Urinary bladder (tissue), 4 donors: Measurements from ENCODE around the gene RHBG. TPM values are rescaled to one million over a fixed set of nuclear protein-coding genes. Genes with fewer than 3 reads are reported as not detected.
"Not testable (repeated sequence)": the region's sequence is repeated elsewhere in the genome, so short reads cannot be mapped to it uniquely, and the experiment has no call there.

Source experiments
- DNase-seq: peaks from one replicate; pipeline ENCODE4 v3.0.0-alpha.2; 2015; ENCODE audit errors: extremely low spot score
- H3K27ac ChIP-seq: one replicate; pipeline ENCODE4 v1.5.1; 2013; ENCODE audit warnings: low read depth, mild to moderate bottlenecking, moderate library complexity
- H3K36me3 ChIP-seq: one replicate; pipeline ENCODE4 v1.6.1; 2013; ENCODE audit warnings: mild to moderate bottlenecking, moderate library complexity; ENCODE audit not compliant: insufficient read depth
- H3K4me1 ChIP-seq: one replicate; pipeline ENCODE4 v1.6.1; 2013; ENCODE audit warnings: mild to moderate bottlenecking, moderate library complexity; ENCODE audit not compliant: insufficient read depth
- H3K4me3 ChIP-seq: one replicate; pipeline ENCODE4 v1.5.1; 2013; ENCODE audit warnings: low read depth, low read length
- WGBS: extraction: QIAGEN DNeasy Blood & Tissue Kit; methylation state at CpG from one replicate; pipeline ENCODE4 v1.1.7; 2013; 5-methylcytosine and 5-hydroxymethylcytosine counted together
- polyA plus RNA-seq: library from polyadenylated mRNA; stranded (reverse); fragments of 200-250 nt; gene quantifications from one replicate; pipeline ENCODE4 v1.2.3, GENCODE V29; 2013
- total RNA-seq: library from RNA; depleted of rRNA; stranded (reverse); fragments of >200 nt; gene quantifications from one replicate; pipeline ENCODE4 v1.2.3, GENCODE V29; 2014
- donor health status: healthy with polysubstance abuse.
- donor health status: healthy.

RHBG gene
- total and polyA plus RNA-seq, 2 donors, result 0.86 TPM; not detected in 1

GRCh38 chr1:156369685-156370286, 775 bp downstream of the RHBG start:
- not testable (repeated sequence) for H3K4me1 ChIP-seq, H3K4me3 ChIP-seq, DNase-seq, H3K27ac ChIP-seq, H3K36me3 ChIP-seq
- WGBS, result 94% methylated on average over 10 of the region's 10 CpGs

GRCh38 chr1:156371553-156372264, 2.7 kb downstream of the RHBG start:
- WGBS, result 45% methylated on average over 7 of the region's 7 CpGs
- no peak for DNase-seq

GRCh38 chr1:156372265-156372586, 3.2 kb downstream of the RHBG start:
- Histone ChIP-seq H3K4me3 (no peak overlapping the region), H3K36me3 (no peaks in the 10 kb centered on the region), H3K27ac (no peak overlapping the region), H3K4me1 (no peaks in the 10 kb centered on the region)
- no peak for DNase-seq

More at GRCh38 chr1:156371553-156372264, 2.7 kb downstream of the RHBG start:
- H3K4me1 ChIP-seq, result no peaks in the 10 kb centered on the region
- no peak overlapping the region for H3K27ac ChIP-seq
- no peak overlapping the region for H3K4me3 ChIP-seq
- no peaks in the 10 kb centered on the region for H3K36me3 ChIP-seq

- no peak overlapping the region for H3K4me3 ChIP-seq
- H3K4me1 ChIP-seq, result no peaks in the 10 kb centered on the region
- DNase-seq, result no peak
- WGBS, result 78% methylated on average over 4 of the region's 4 CpGs
- H3K36me3 ChIP-seq, result no peaks in the 10 kb centered on the region
- no peak overlapping the region for H3K27ac ChIP-seq
Observed at GRCh38 chr1:156372876-156373275, 3.9 kb downstream of the RHBG start.

- DNase-seq, result no peak
- Histone ChIP-seq H3K27ac (no peak overlapping the region), H3K36me3 (no peaks in the 10 kb centered on the region), H3K4me3 (no peak overlapping the region), H3K4me1 (no peaks in the 10 kb centered on the region)
Observed at GRCh38 chr1:156373546-156373945, 4.5 kb downstream of the RHBG start.

- no peak for DNase-seq
- 88% methylated on average over 2 of the region's 2 CpGs for WGBS
Observed at GRCh38 chr1:156376146-156376545, 7.1 kb downstream of the RHBG start.

GRCh38 chr1:156376958-156377919, 8.2 kb downstream of the RHBG start:
- H3K4me1 ChIP-seq, result no peaks in the 10 kb centered on the region
- WGBS, result 83% methylated on average over 20 of the region's 20 CpGs
- DNase-seq, result no peak

More at GRCh38 chr1:156376146-156376545, 7.1 kb downstream of the RHBG start:
- H3K27ac ChIP-seq, result no peak overlapping the region
- no peaks in the 10 kb centered on the region for H3K36me3 ChIP-seq
- no peaks in the 10 kb centered on the region for H3K4me1 ChIP-seq
- no peak overlapping the region for H3K4me3 ChIP-seq

GRCh38 chr1:156378557-156378956, 9.5 kb downstream of the RHBG start:
- H3K4me1 ChIP-seq, result no peaks in the 10 kb centered on the region
- H3K27ac ChIP-seq, result no peak overlapping the region
- no peak overlapping the region for H3K4me3 ChIP-seq
- no peaks in the 10 kb centered on the region for H3K36me3 ChIP-seq
- 77% methylated on average over 6 of the region's 6 CpGs for WGBS
- DNase-seq, result no peak

More at GRCh38 chr1:156376958-156377919, 8.2 kb downstream of the RHBG start:
- Histone ChIP-seq H3K4me3 (no peak overlapping the region), H3K36me3 (no peaks in the 10 kb centered on the region), H3K27ac (no peak overlapping the region)

- Histone ChIP-seq H3K4me3 (no peak overlapping the region), H3K27ac (no peak overlapping the region), H3K36me3 (no peaks in the 10 kb centered on the region), H3K4me1 (no peaks in the 10 kb centered on the region)
- whole genome bisulfite sequencing, result 55% methylated on average over 3 of the region's 3 CpGs
- no peak for DNase-seq
Observed at GRCh38 chr1:156379420-156380165, 10.6 kb downstream of the RHBG start.

GRCh38 chr1:156382561-156382960, 13.6 kb downstream of the RHBG start:
- Histone ChIP-seq H3K27ac (no peak overlapping the region), H3K36me3 (no peaks in the 10 kb centered on the region), H3K4me3 (no peak overlapping the region), H3K4me1 (no peaks in the 10 kb centered on the region)
- 63% methylated on average over 7 of the region's 7 CpGs for WGBS
- DNase-seq, result no peak

GRCh38 chr1:156383023-156383422, 14.0 kb downstream of the RHBG start:
- no peaks in the 10 kb centered on the region for H3K36me3 ChIP-seq
- no peak overlapping the region for H3K27ac ChIP-seq
- WGBS, result 47% methylated on average over 9 of the region's 9 CpGs
- H3K4me1 ChIP-seq, result no peaks in the 10 kb centered on the region
- DNase-seq, result no peak
- no peak overlapping the region for H3K4me3 ChIP-seq

- Histone ChIP-seq H3K27ac (no peak overlapping the region), H3K36me3 (no peaks in the 10 kb centered on the region), H3K4me3 (no peak overlapping the region), H3K4me1 (no peaks in the 10 kb centered on the region)
- 64% methylated on average over 3 of the region's 3 CpGs for WGBS
- no peak for DNase-seq
Observed at GRCh38 chr1:156384007-156384406, 15.0 kb downstream of the RHBG start.

- no peak overlapping the region for H3K27ac ChIP-seq
- WGBS, result 95% methylated on average over 5 of the region's 5 CpGs
- no peaks in the 10 kb centered on the region for H3K4me1 ChIP-seq
- no peak for DNase-seq
- H3K36me3 ChIP-seq, result no peaks in the 10 kb centered on the region
- no peak overlapping the region for H3K4me3 ChIP-seq
Observed at GRCh38 chr1:156384658-156385057, 15.6 kb downstream of the RHBG start.
